Dedifferentiated amniotic fluid mesenchymal stem cell (primary cell): ENCODE measurements around the gene SAMD4A.

Source experiments
- DNase-seq: peaks from one replicate; pipeline ENCODE4 v3.0.0-alpha.2; 2016; ENCODE audit errors: extremely low spot score

SAMD4A gene

DNA sequence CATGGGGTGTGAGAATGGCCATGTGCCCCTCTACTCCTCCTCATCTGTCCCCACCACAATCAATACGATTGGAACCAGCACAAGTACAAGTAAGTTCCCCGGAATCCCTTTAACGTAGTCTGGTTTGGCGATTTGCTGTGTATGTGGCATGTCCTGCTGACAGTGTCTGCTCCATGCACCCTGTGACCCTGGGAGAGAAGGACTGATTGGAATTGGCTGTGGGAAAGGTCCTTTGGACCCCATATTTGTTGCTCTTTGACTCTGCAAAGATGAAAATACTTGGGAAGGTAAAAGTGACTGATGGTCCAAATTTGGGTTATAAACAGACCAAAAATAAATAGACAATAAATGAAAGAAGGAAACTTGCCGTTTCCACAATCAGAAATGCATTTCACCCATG is 135.6 kb downstream of the SAMD4A start:
- no peak for DNase-seq

DNA sequence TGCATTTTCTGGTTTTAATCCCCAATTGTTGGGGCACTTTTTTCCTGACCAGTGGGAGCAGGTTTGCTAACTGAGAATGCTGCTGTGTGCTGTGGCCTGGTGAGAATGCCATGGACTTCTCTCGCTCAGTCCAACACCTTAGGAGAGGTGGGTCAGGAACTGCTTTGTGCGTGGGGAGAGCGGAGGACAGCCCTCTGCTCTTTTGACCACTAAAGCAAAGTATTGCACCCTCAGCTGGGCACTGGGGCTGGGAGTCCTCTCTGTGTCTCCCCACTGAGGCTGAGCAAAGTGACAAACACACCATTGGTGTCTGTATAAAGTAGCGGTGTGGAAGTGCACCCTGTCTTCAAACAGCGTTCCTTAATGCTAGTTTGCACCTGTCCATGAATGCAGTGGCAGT is 136.2 kb downstream of the SAMD4A start:
- no peak for DNase-seq

DNA sequence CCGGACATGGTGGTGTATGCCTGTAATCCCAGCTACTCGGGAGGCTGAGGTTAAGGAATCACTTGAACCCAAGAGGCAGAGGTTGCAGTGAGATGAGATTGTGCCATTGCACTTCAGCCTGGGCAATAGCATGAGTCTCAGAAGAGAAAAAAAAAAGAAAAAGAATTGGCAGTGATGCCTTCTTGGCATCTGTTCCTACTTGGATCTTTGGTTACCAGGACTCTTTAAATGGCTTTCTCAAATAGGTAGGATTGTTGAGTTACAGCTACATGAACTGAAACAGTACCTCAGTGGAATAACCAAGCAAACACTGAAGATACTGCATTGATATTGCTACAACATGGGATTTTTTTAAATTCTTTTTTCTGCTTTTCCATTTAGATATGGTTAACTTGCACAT is 136.8 kb downstream of the SAMD4A start:
- DNase-seq: no peak

DNA sequence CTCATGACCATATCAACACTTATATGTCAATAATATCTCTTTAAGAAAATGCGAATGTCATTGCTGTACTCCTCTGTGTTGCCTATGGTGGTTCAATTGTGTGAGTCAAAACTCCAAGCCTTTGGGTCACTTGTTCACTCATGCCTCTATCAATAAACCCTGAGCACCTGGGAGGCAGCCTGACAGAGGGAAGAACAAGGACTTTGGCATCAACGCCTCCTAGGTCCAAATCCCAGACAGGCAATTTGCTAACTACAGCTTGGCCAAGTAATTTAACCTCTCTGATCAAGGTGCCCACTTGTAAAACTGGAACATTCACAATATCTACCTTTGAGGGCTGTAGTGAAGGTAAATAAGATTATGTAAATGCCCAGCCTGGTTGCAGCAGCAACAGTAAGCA is 137.8 kb downstream of the SAMD4A start:
- no peak for DNase-seq

DNA sequence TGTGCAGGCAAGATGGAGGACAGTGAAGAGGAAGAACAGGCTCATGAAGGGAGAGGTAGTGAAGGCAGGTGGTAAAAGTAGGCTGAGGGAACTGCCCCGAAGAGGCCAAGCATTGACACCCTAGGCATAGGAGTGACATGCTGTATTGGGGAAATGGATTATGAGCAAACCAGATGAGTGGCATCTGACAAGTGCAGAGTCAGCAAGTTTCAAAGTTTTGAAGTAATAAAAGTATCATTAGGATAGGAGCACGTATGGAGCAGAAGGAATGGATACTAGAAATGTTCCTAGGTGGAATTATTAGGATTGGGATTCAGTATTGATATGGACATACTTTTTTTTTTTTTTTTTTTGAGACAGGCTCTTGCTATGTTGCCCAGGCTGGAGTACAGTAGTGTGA is 139.8 kb downstream of the SAMD4A start:
- DNase-seq: no peak

DNA sequence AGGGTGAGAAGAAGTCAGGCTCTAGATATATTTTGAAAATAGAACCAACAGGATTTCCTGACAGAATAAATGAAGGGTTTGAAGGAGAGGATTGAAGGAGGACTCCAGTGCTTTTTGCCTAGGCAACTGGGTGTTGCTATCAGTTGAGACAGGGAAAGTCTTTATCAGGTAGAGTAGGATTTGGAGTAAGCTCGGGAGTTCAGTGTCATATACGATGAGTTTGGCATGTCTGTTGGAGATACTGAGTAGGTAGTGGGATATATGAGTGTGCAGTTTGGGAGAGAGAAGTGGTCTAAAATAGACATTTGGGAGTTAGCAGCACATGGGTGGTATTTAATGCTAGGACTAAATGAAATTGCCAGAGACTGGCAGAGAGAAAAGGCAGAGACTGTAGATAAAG is 141.2 kb downstream of the SAMD4A start:
- no peak for DNase-seq

DNA sequence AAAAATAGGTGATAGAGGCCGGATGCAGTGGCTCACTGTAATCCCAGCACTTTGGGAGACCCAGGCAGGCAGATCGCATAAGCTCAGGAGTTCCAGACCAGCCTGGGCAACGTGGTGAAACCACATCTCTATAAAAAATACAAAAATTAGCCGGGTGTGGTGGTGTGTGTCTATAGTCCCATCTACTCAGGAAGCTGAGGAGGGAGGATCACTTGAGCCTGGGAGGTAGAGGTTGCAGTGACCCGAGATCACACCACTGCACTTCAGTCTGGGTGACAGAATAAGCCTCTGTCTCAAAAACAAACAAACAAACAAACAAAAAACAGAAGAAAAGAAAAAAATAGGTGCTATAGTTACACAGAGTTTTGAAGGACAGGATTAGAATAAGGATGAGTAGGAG is 142.1 kb downstream of the SAMD4A start:
- DNase-seq: no peak

DNA sequence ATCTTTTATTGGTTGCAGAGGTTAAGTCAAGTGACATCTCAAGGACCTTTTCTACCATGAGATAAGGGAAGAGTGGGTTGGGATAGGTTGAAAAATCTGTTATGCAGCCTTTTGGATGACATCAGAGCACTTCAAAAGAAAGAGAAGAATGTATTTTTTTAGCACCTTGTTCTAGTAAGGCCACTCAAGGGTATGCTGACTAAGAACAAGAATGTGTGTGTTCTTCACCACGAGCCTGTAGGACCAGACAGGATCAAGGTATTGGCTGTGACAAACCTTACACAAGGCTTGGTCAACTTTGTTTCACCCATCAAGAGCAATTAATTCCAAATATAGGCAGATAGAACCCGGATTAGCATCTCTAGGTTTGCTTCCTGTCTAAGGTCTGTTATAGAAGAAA is 142.5 kb downstream of the SAMD4A start:
- no peak for DNase-seq

DNA sequence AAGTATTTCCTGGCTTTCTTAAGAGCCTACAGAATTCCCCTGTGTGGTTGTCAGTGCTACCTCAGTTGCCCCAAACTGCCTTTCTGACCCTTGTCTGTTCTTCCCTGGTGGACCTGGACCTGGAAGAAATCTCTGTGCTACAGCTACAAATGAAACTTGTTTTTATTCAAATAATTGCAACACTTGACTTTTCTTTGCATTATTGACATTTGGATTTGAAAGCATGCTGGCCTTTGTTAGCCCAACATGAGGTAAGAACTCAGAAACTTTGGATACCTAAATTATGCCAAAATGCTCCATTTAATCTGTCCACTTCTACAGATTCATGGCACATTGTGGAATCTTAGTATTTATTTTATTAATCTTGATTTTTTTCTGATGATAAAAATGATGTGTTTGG is 142.9 kb downstream of the SAMD4A start:
- DNase-seq: no peak

DNA sequence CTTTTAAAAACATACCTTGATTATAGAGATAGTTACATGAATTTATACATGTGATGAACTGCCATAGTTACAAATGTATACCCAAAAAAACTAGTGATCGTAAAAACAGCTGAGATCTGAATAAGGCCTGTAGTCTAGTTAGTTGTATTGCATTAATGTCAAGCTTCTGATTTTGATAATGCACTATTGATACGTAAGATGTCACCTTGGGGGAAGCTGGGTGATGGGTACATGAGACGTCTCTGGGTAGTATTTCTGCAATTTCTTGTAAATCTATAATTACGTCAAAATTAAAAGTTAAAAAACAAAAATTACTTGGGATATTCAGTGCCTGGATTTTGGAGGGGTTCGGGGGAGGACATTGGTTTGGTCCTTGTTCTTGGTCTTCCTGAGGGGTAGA is 144.4 kb downstream of the SAMD4A start:
- no peak for DNase-seq

DNA sequence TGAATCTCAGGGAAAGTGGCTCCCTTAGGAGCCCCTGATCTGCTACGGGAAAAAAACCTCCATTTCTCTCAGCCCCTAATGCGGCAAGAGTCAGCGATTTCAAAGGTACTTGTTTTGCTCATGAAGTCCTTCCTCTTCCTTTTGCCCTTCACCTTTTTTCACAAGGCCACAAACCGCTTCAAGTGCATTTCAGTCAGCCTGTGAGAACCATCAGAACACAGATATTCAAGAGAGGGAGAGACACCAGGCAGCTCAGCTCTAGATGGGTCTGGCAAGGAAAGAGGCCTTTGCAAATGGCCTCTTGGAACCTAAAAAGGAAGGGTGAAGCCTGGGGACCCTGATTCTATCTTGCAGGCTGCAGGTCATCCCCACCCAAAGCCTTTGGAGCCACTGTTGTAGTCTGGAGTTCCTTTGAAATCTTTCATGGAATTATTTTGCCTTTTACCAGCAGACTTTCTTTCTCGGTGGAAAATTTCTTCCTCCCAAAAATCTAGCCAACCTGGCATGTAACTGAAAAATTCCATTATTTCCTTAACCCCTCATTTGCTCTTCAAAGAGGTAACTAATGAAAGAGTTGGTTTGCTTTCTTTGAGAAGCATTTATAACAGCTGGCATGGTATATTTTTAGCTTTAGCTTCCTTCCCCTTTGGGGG is 145.0 kb downstream of the SAMD4A start:
- DNase-seq: no peak

DNA sequence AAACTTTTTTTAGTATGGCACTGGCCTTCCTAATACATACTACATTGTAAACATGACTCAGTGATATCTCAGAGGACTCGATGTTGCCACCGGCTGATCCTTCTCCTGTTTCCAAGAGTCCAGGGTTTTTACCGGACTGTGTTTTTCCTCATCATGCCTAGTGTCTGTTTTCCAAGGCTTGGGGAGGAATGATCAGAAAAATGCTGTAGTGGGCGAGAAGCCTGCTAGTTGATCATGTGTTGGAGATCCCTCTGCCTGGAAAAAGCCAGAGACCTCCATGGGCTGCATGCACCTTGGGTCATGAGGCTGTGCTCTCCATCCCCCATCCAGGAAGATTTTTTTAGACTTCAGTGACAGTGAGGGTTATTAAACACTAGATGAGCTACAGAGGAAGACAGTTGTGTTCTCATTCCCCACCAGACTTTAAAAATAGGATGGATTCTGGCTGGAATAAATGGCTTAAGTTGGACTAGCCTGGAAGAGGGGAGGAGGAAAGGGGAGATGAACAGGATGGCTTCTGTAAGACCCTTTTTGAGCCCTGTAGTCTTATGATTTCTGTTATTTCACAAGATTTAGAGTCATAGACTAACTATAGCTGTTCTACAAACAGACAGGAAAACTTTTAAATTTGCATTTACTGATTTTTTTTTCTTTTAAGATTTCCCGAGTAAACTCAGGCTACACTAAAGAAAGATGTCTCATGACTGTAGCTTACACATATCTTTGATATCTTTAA is 145.7 kb downstream of the SAMD4A start:
- peak; percentile 43 for DNase-seq

DNA sequence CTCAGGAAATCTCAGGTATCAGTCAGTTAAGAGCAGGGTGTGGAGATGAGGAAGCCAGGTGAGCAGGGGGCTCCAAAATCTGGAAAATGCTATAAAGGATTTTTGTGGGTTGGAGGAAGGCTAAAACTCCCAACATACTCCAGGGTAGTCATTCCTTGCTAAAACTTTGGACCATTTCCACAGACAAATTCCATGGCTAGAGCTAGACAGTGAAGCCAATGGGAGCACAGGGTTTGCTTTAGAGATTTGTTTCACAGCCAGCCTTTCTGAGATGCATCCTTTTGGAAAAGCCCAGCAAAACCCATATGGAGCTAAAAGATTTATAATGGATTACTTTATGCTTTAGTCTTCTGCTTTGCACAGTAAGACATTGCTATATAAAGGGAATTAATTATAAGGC is 146.5 kb downstream of the SAMD4A start:
- peak; percentile 68 for DNase-seq

DNA sequence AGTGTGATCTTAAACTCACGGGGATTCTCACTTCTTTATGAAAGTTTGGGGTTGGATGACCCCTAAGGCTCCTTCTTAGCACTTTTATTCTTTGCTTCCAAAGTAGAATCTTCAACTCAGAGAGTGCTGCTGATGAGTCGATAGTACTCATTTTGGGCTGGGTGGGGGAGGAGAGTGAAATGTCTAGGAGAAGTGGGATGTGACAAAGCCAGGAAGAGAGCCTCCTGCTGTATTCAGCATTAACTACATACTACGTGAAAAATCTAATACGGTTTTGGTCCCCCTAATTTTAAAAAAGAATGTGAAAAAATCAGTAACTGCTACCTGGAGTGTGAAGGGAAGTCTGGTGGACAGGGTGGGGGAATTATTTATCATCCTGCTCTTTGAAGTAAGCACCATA is 148.3 kb downstream of the SAMD4A start:
- no peak for DNase-seq

DNA sequence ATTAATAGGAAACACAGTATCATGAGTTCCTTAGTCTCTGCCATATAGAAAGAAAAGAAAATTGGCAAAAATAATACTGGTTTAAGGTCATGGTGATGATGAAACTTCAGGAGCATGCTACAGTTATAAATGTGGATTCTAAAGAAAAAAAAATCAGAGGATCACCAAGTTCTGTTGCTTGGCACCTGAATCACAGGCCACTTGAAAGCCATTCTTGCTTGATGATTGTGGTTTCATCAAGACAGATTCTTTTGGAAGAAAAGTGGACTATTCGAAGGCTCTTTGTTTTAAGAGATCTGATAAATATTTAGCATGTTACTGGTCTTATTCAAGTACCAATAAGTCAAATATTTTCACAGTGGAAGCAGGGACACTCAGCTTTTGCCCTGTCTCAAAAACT is 148.9 kb downstream of the SAMD4A start:
- no peak for DNase-seq

DNA sequence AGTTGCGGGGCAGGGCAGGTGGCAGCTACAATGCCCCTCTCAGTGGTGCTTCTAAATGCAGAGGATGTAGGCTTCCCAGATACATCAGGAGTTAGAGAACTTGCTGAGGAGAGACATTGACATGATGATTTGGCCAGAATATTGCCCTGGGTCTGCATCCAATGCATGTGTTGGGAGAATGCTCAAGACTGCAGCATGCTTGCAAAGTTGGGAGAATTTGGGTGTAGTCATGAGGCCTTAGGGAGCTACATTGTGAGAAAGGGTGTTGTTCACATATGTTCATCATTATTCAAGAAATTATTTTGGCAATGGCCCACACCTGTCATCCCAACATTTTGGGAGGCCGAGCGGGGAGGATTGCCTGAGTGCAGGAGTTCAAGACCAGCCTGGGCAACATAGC is 149.9 kb downstream of the SAMD4A start:
- DNase-seq: no peak

DNA sequence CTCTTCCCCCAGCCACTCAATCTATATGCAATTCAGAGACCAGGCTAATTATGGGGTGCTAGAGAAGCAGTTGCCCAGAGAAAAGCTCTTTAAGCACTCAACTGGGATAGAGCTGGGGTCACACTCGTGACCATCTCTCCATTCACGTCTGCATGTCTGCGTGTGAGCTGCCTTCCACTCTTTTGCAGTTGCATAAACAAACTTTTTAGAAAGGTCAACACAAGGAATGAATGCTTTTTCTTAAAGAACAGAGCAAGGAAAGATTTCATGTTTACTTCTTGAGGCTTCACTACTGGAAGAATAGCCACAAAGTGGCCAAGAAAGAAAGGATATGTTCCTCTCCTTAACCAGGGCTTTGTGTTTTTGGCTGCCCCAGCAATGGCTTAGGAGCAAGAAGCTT is 151.1 kb downstream of the SAMD4A start:
- no peak for DNase-seq

DNA sequence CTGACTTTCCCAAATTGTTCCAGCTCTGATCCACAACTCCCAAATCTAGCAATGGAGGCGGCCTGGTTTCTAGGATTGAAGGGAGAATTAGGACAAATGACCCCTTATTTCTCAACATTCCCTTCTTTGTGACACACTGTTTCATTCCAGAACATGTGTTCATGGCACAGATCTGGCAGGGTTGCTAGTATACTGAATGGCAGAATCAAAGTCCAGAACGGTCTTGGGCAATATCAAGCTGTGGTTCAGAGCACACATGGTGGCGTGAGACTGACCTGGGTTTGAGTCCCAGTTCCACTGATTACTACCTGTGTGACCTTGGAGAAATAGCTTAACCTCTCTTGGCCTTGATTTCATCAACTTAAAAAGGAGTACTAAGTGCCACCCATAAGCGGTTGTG is 152.5 kb downstream of the SAMD4A start:
- no peak for DNase-seq

DNA sequence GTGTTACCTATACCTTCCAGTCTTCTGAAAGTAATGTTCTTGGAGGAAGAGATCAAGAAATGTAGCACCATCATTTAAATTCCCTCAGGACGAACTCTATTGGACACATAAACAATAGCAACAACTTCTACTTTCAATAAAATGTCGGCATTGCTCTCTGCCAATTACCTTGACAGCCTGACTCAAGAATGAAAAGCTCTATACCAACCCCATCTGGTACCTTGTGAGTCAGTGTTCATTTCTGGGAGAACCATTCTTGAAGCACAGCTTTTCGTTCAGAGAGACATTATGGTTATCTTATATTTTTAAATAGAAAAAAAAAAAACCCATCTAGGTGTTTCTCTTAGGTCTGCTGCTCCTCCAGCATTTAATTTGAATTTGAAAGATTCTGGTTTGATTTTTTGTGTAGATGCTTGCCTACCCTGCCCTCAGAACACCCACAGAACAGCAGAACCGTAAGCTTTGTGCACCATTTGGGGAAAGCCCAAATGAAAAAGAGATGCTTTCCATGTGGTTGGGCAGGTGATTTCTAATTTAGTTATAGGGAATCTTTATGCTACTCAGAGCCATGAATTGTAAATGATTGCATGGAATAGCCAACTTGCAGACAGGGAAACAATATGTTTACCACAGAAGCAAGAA is 156.0 kb downstream of the SAMD4A start:
- no peak for DNase-seq

DNA sequence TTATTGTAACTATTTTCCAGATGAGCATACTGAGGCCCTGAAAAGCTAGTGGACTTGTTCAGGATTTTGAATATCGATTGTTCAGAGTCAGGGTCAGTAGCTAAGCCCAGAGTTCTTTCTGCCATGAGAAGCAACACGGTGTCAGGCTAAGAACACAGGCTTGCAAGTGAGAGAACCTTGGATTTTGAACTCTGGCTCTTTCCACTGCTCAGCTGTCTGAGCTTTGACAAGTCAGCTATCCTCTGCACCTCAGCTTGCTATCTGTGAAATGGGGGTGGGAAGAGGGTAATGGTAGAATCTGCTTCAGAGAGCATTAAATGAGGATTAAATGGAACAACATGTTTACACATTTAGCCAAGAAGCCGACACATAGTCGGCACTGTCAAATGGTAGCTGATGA is 157.2 kb downstream of the SAMD4A start:
- no peak for DNase-seq

DNA sequence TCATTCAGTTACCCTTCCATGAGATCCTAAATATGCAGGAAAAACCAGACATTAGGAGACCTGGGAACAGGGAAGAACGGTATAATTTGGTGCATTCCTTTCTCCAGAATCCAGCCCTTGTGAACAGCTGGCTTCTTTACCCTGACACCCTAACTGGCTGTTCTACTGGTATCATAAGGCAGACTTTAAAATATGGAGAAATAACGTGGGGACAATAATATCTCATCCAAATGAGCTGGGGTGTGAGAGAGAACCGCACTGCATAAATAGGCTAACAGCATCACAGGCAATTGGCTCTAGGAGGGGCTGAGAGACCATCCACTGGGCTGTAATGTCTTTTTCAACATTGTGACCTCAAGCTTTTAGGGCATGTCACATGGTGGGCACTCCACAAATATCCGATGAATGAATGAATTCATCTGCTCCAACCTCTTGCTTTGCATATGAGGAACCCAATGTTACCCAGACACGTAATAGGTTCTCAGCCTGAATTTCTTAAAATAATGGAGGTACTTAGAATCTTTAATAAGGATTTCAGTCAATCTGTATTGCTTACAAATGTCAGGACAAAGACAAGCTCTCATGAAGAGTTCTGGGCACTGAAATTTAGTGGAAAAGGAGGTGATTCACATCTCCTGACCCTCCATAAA is 157.9 kb downstream of the SAMD4A start:
- DNase-seq: no peak

DNA sequence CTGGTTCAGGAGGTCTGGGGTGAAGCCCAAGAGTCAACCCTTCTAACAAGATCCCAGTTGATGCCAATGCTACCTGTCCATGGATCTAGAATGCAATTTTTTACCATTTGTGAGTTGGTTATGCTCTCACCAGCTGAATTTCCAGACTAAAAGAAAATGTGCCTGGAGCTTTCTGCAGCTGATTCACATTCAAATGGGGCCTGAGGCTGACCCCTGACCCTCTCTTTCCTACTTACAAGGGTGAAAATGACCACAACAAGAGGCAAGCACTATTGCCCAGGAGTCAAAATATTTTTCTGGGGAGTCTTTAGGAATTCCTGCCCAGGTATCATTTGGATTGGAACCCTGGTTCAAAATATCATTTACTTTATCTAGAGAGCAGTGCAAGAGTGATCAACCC is 159.1 kb downstream of the SAMD4A start:
- no peak for DNase-seq

DNA sequence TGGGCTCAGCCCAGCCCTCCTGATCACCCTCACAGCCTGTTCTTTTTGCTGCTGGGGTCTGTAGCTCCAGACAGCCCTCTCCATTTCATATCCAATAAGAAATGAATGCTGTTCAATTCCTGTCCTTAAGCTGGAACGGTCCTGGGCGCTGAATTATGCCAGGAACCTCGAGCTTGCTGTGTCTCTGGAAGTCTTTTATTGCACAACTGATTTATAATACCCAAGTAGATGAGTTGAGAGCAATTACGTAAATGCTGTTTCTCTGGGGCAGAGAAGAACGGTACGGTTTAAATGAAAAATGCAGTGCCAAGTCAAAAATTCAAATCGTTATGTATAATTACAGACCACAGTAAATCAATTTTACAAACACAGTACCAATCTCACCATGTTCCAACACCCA is 161.0 kb downstream of the SAMD4A start:
- no peak for DNase-seq
